H1 (cell line): ENCODE data around the gene COMP. TPM values are rescaled to one million over a fixed set of nuclear protein-coding genes. Genes with fewer than 3 reads are reported as not detected.

Source experiments
- CTCF ChIA-PET: fragments of 300-600 bp; sonication (Branson Sonifier 250); formaldehyde crosslinking; loops from one replicate; lab custom pipeline; 2021; ENCODE audit not compliant: partially characterized antibody; lab: Charles Lee
- POLR2A ChIA-PET: fragments of 300-600 bp; sonication (Branson Sonifier 250); formaldehyde crosslinking; loops from one replicate; lab custom pipeline; 2021; ENCODE audit warnings: inconsistent platforms; ENCODE audit not compliant: partially characterized antibody; lab: Charles Lee
- DNase-seq, 2 experiments: peaks; one replicate each; pipeline versions ENCODE4 v3.0.0 to v3.0.0-alpha.2; 2010 to 2022; ENCODE audit warnings: low spot score in 2 of 2, low read depth in 1 of 2, mixed read lengths in 1 of 2
- FAIRE-seq: peaks from 2 replicates; lab custom pipeline; 2011; peaks lifted over from hg19 to GRCh38; lab: Jason Lieb, UNC
- H2AFZ ChIP-seq: 2 replicates; pipeline ENCODE4 v1.8.1; 2012; ENCODE audit warnings: low read length, inconsistent platforms
- H2AK5ac ChIP-seq: 2 replicates; pipeline ENCODE4 v1.6.1; 2013; ENCODE audit warnings: low read depth, low read length
- H2BK120ac ChIP-seq: replicated peaks from 2 replicates; pipeline ENCODE3; 2013; ENCODE audit warnings: low read depth, low read length, inconsistent platforms
- H2BK12ac ChIP-seq: 2 replicates; pipeline ENCODE4 v1.6.1; 2013; ENCODE audit warnings: low read depth, low read length
- H2BK15ac ChIP-seq: 2 replicates; pipeline ENCODE4 v1.6.1; 2013; ENCODE audit warnings: low read length
- H2BK20ac ChIP-seq: 2 replicates; pipeline ENCODE4 v1.6.1; 2013; ENCODE audit warnings: low read length
- H2BK5ac ChIP-seq: 2 replicates; pipeline ENCODE4 v1.6.1; 2013; ENCODE audit warnings: low read depth, low read length
- H3K14ac ChIP-seq: 2 replicates; pipeline ENCODE4 v1.6.1; 2013; ENCODE audit warnings: inconsistent platforms; ENCODE audit not compliant: insufficient read length
- H3K18ac ChIP-seq: 2 replicates; pipeline ENCODE4 v1.6.1; 2013; ENCODE audit warnings: low read length; ENCODE audit errors: extremely low read depth
- H3K23ac ChIP-seq: 2 replicates; pipeline ENCODE4 v1.6.1; 2013; ENCODE audit warnings: inconsistent platforms; ENCODE audit not compliant: insufficient read length
- H3K23me2 ChIP-seq: 2 replicates; pipeline ENCODE4 v1.6.1; 2013; ENCODE audit warnings: low read depth, low read length
- H3K27ac ChIP-seq: 2 replicates; pipeline ENCODE4 v1.6.1; 2011; ENCODE audit warnings: low read depth, low read length, inconsistent platforms
- H3K27me3 ChIP-seq, 4 experiments: replicated peaks in 1 of 4; 1 replicate in 1 of 4; 2 replicates in 3 of 4; pipeline versions ENCODE4 v1.6.1 to v1.8.1; 2011 to 2013; ENCODE audit warnings: low read length in 3 of 4, mild to moderate bottlenecking in 3 of 4, inconsistent platforms in 2 of 4, mixed read lengths in 2 of 4, moderate library complexity in 1 of 4; ENCODE audit not compliant: control insufficient read depth in 3 of 4, insufficient read depth in 3 of 4; ENCODE audit errors: extremely low read depth in 1 of 4
- H3K36me3 ChIP-seq, 4 experiments: 2 replicates each; pipeline versions ENCODE4 v1.6.1 to v1.8.1; 2011 to 2013; ENCODE audit warnings: mild to moderate bottlenecking in 4 of 4, low read length in 3 of 4, moderate library complexity in 2 of 4, control low read depth in 1 of 4, inconsistent platforms in 1 of 4; ENCODE audit not compliant: insufficient read depth in 4 of 4, control insufficient read depth in 2 of 4
- H3K4ac ChIP-seq: replicated peaks from 2 replicates; pipeline ENCODE3; 2013; ENCODE audit warnings: low read length, low read depth, mixed read lengths, inconsistent platforms; ENCODE audit not compliant: insufficient read length
- H3K4me1 ChIP-seq, 4 experiments: replicated peaks in 1 of 4; 1 replicate in 1 of 4; 2 replicates in 3 of 4; pipeline versions ENCODE4 v1.6.1 to v1.8.1; 2011 to 2013; ENCODE audit warnings: low read length in 3 of 4, inconsistent platforms in 2 of 4, mixed read lengths in 1 of 4; ENCODE audit not compliant: insufficient read depth in 4 of 4, control insufficient read depth in 3 of 4
- H3K4me2 ChIP-seq, 2 experiments: 2 replicates each; pipeline versions ENCODE4 v1.6.1 to v1.8.1; 2011 to 2013; ENCODE audit warnings: low read depth in 2 of 2, low read length in 2 of 2, control low read depth in 1 of 2, inconsistent platforms in 1 of 2, mild to moderate bottlenecking in 1 of 2; ENCODE audit not compliant: insufficient read depth in 1 of 2
- H3K4me3 ChIP-seq, 4 experiments: fragments of 200-600, 300-600 bp in 1 of 4; sonication (generic), shearing (Covaris generic), sonication (Bioruptor Twin) in 1 of 4; 2 replicates each; pipeline versions ENCODE4 v1.5.1 to v1.8.1; 2011 to 2016; ENCODE audit warnings: low read length in 4 of 4, low read depth in 3 of 4, control low read depth in 2 of 4, inconsistent platforms in 2 of 4, mild to moderate bottlenecking in 2 of 4, mixed read lengths in 1 of 4, moderate library complexity in 1 of 4; ENCODE audit not compliant: insufficient read depth in 2 of 4; ENCODE audit errors: extremely low read depth in 1 of 4
- H3K56ac ChIP-seq: replicated peaks from 2 replicates; pipeline ENCODE3; 2013; ENCODE audit warnings: low read depth, mild to moderate bottlenecking, mixed read lengths, low read length, inconsistent platforms; ENCODE audit not compliant: insufficient read length
- H3K79me1 ChIP-seq: 2 replicates; pipeline ENCODE4 v1.6.1; 2013; ENCODE audit warnings: low read depth, low read length, control low read depth
- H3K79me2 ChIP-seq, 2 experiments: 2 replicates each; pipeline versions ENCODE4 v1.6.1 to v1.8.1; 2012 to 2013; ENCODE audit warnings: low read length in 2 of 2, mild to moderate bottlenecking in 2 of 2, inconsistent platforms in 1 of 2; ENCODE audit not compliant: insufficient read depth in 2 of 2, control insufficient read depth in 1 of 2
- H3K9ac ChIP-seq, 4 experiments: replicated peaks in 1 of 4; 1 replicate in 1 of 4; 2 replicates in 3 of 4; pipeline versions ENCODE4 v1.6.1 to v1.8.1; 2011 to 2013; ENCODE audit warnings: low read depth in 3 of 4, low read length in 3 of 4, control low read depth in 2 of 4, mild to moderate bottlenecking in 2 of 4, moderate library complexity in 2 of 4, inconsistent platforms in 1 of 4; ENCODE audit errors: extremely low read depth in 1 of 4
- H3K9me3 ChIP-seq, 2 experiments: 2 replicates each; pipeline versions ENCODE4 v1.6.1 to v1.8.1; 2012 to 2013; ENCODE audit warnings: mild to moderate bottlenecking in 2 of 2, moderate library complexity in 2 of 2, control low read depth in 1 of 2, inconsistent platforms in 1 of 2, low read depth in 1 of 2, low read length in 1 of 2, mixed read lengths in 1 of 2; ENCODE audit not compliant: insufficient read depth in 2 of 2
- H4K20me1 ChIP-seq, 2 experiments: replicated peaks in 1 of 2; 2 replicates each; pipeline versions ENCODE3 to v1.8.1; 2011 to 2013; ENCODE audit warnings: inconsistent platforms in 2 of 2, low read length in 2 of 2, mild to moderate bottlenecking in 1 of 2; ENCODE audit not compliant: insufficient read depth in 2 of 2, control insufficient read depth in 1 of 2
- H4K5ac ChIP-seq: 2 replicates; pipeline ENCODE4 v1.6.1; 2013; ENCODE audit warnings: low read length, low read depth, mixed read lengths, inconsistent platforms; ENCODE audit not compliant: insufficient read length
- H4K8ac ChIP-seq: 2 replicates; pipeline ENCODE4 v1.8.0; 2013; ENCODE audit warnings: mild to moderate bottlenecking, moderate library complexity, low read length, inconsistent platforms; ENCODE audit not compliant: insufficient read depth; ENCODE audit errors: extremely low read depth
- H4K91ac ChIP-seq: replicated peaks from 2 replicates; pipeline ENCODE3; 2013; ENCODE audit warnings: low read length, mixed read lengths, inconsistent platforms; ENCODE audit not compliant: insufficient read length
- BRCA1 ChIP-seq: IDR thresholded peaks from 2 replicates; pipeline ENCODE4 v1.6.1; 2012; ENCODE audit warnings: low read depth, low read length, improper control_type of control experiment
- NRF1 ChIP-seq: IDR thresholded peaks from 2 replicates; pipeline ENCODE4 v1.6.1; 2011; ENCODE audit warnings: mild to moderate bottlenecking, low read depth, low read length, improper control_type of control experiment
- RAD21 ChIP-seq, 2 experiments: IDR thresholded peaks in 1 of 2; conservative IDR thresholded peaks in 1 of 2; 2 replicates each; pipeline ENCODE4 v1.6.1; 2011; ENCODE audit warnings: low read depth in 2 of 2, low read length in 2 of 2, improper control_type of control experiment in 1 of 2, inconsistent platforms in 1 of 2, mild to moderate bottlenecking in 1 of 2, moderate library complexity in 1 of 2
- RNF2 ChIP-seq: fragments of 200-900, 300-1000 bp; sonication (generic); IDR thresholded peaks from 2 replicates; pipeline ENCODE4 v1.7.1; 2016; ENCODE audit warnings: borderline replicate concordance, low read depth, mild to moderate bottlenecking, antibody characterized with exemption, low read length; ENCODE audit not compliant: poor library complexity, severe bottlenecking; ENCODE audit errors: missing control alignments
- SIRT6 ChIP-seq: IDR thresholded peaks from one replicate; pipeline ENCODE4 v1.7.1; 2012; ENCODE audit warnings: low read length, inconsistent platforms
- SP2 ChIP-seq: IDR thresholded peaks from 2 replicates; pipeline ENCODE4 v1.6.1; 2012; ENCODE audit warnings: mild to moderate bottlenecking, low read length, inconsistent platforms
- TEAD4 ChIP-seq: IDR thresholded peaks from 2 replicates; pipeline ENCODE4 v1.6.1; 2012; ENCODE audit warnings: low read depth, low read length, inconsistent platforms, mixed read lengths
- YY1 ChIP-seq: IDR thresholded peaks from 2 replicates; pipeline ENCODE4 v1.6.1; 2011; ENCODE audit warnings: low read depth, mild to moderate bottlenecking, low read length
- WGBS, 2 experiments: shearing (Covaris generic) in 1 of 2; methylation state at CpG; one replicate each; pipeline versions ENCODE4 v1.1.6 to v1.1.7; 2013 to 2015; ENCODE audit warnings: low lambda C conversion rate in 2 of 2, mixed read lengths in 2 of 2, inconsistent platforms in 1 of 2, low coverage in 1 of 2, missing lambda C conversion rate in 1 of 2; ENCODE audit not compliant: insufficient replicate concordance in 2 of 2, insufficient coverage in 1 of 2, insufficient read length in 1 of 2; ENCODE audit errors: extremely low coverage in 1 of 2, missing lambda C conversion rate in 1 of 2; 5-methylcytosine and 5-hydroxymethylcytosine counted together
- polyA plus RNA-seq, 7 experiments: library from polyadenylated mRNA; depleted of rRNA in 3 of 7; stranded (reverse) in 5 of 7; unstranded in 2 of 7; fragments of >200 nt in 5 of 7; fragments of 200-250 nt in 2 of 7; gene quantifications; 1 replicate in 5 of 7; 2 replicates in 1 of 7; 4 replicates in 1 of 7; pipeline versions ENCODE4 v1.2.1 to v1.2.3, GENCODE V29; 2011 to 2013; ENCODE audit warnings: missing spikeins in 2 of 7, mixed read lengths in 2 of 7
- total RNA-seq: library from RNA; stranded (reverse); fragmentation: NEBNext Ultra II Directional; extraction: Animal tissue kit (Norgen Biotek cat#: 25700); gene quantifications from 2 replicates; pipeline ENCODE4 v1.2.1, GENCODE V29; 2021
- TF ChIP-seq, protein P1 (sequence below): IDR thresholded peaks from 2 replicates; pipeline ENCODE4 v1.6.1; 2011; ENCODE audit warnings: low read length, improper control_type of control experiment
- TF ChIP-seq, protein P2 (sequence below): IDR thresholded peaks from 2 replicates; pipeline ENCODE4 v1.6.1; 2011; ENCODE audit warnings: low read depth, mild to moderate bottlenecking, low read length; ENCODE audit not compliant: insufficient read depth

The COMP gene
- total and polyA plus RNA-seq, 2 of the 8 experiments (the other 6 are each of a cell fraction or from before 2014, with no cell fraction given): 0.17 TPM

DNA sequence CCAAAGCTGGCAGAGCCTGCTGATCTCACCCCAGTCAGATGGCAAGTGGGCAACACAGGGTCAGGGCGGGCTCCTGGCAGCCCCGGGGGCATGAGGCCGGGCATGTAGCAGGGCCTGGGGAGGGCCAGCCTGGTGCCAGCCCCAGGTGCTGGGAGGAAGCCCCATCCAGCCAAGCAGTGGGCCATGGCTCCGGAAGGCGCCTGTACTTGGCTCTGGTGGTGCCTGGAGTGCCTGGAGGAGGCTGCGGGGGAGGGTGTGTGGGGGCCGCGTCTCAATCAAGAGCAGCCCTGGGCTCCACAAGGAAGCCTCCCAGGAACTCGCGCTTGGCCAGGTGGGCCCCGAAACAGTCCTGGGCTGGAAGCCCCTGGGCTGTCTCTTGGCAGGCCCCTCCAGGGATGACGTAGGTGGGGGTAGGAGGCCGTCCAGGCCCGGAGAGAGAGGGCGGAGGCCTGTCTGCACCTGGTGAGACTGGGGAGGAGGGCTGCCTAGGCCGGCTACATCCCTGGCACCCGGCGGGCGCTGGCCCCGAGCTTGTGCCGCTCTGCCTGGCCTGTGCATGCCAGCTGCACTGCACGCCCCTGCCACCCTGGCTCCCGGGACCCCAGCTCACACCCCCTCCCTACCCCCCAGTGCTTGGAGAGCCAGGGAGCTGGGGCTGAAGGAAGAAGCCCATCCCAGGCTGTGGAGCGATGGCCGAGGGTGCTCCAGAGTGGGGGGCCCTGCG is 45.9 kb downstream of the COMP start:
- Histone ChIP-seq H3K18ac (no peak overlapping the region), H4K91ac (no peak overlapping the region), H2AFZ (no peak overlapping the region), H3K4me2 (no peak overlapping the region), H3K23ac (no peak overlapping the region), H3K79me1 (peaks cover 2% of the 10 kb centered on the region; the same call in 1 of the 2 replicates), H3K23me2 (no peaks in the 10 kb centered on the region; the same call in 1 of the 2 replicates), H3K4me1 (peaks cover 0 to 24% (median 9%) of the 10 kb centered on the region in 4 experiments; a peak in 6 of 7 replicates), H4K5ac (no peak overlapping the region), H2BK20ac (no peak overlapping the region), H3K9me3 (no peaks in the 10 kb centered on the region), H2BK120ac (no peak overlapping the region), H2BK5ac (no peak overlapping the region), H3K9ac (no peak overlapping the region), H3K79me2 (no peaks in the 10 kb centered on the region), H4K8ac (no peak overlapping the region), H3K27ac (no peak overlapping the region), H3K36me3 (no peaks in the 10 kb centered on the region), H3K4ac (no peak overlapping the region), H4K20me1 (peaks cover 2 to 3% of the 10 kb centered on the region in 2 experiments), H2BK12ac (no peak overlapping the region), H3K56ac (no peak overlapping the region), H3K27me3 (no peaks in the 10 kb centered on the region; a peak in 1 of 7 replicates), H2AK5ac (no peak overlapping the region), H3K4me3 (no peak overlapping the region), H2BK15ac (no peak overlapping the region), H3K14ac (no peak overlapping the region)
- no peak for FAIRE-seq
- ChIA-PET CTCF (interaction anchor here (0.8 to 1.1 kb wide), 2 partner anchors 89 to 157 kb away, joined by 3 read pairs; partner anchors contain the start of gene REX1BD), POLR2A (interaction anchor here (0.5 to 1.1 kb wide), 2 partner anchors 15 to 57 kb away, joined by 3 read pairs; no protein-coding TSS in a partner anchor)
- DNase-seq: no peak
- WGBS, 2 experiments: 92% methylated on average over 23 of the region's 26 CpGs; no CpG with 5 or more reads in 1 of the 2 experiments
- TF ChIP-seq, protein P1, sequence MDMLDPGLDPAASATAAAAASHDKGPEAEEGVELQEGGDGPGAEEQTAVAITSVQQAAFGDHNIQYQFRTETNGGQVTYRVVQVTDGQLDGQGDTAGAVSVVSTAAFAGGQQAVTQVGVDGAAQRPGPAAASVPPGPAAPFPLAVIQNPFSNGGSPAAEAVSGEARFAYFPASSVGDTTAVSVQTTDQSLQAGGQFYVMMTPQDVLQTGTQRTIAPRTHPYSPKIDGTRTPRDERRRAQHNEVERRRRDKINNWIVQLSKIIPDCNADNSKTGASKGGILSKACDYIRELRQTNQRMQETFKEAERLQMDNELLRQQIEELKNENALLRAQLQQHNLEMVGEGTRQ: no peak
- TF ChIP-seq RAD21 (IDR thresholded peaks at IDR 0.05 in 1 of 2, conservative IDR thresholded peaks at IDR 0.05 in 1 of 2; ENCODE audit: low read depth in 2 of 2, low read length in 2 of 2) (no peak), NRF1 (no peak), YY1 (no peak), RNF2 (no peak), TEAD4 (no peak), BRCA1 (no peak), SIRT6 (no peak), SP2 (no peak)
- TF ChIP-seq, protein P2, sequence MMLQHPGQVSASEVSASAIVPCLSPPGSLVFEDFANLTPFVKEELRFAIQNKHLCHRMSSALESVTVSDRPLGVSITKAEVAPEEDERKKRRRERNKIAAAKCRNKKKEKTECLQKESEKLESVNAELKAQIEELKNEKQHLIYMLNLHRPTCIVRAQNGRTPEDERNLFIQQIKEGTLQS: no peak
